K562 (cell line): ENCODE measurements around the gene ARHGAP26.

ENCODE experiments used
- BMI1 ChIP-seq: fragments of 150-350 bp; IDR thresholded peaks from 2 replicates; pipeline ENCODE4 v1.6.1; 2014; ENCODE audit warnings: low read length
- CBX5 ChIP-seq: IDR thresholded peaks from 2 replicates; pipeline ENCODE4 v1.6.1; 2014; ENCODE audit warnings: low read depth, borderline replicate concordance
- CTCF ChIP-seq, 3 experiments: IDR thresholded peaks in 2 of 3; conservative IDR thresholded peaks in 1 of 3; 2 replicates each; pipeline ENCODE4 v1.5.1; 2011 to 2012; ENCODE audit warnings: low read length in 3 of 3, mild to moderate bottlenecking in 3 of 3, control low read depth in 2 of 3, improper control_type of control experiment in 1 of 3, inconsistent platforms in 1 of 3, low read depth in 1 of 3, mixed read lengths in 1 of 3, moderate library complexity in 1 of 3; ENCODE audit not compliant: insufficient read depth in 2 of 3
- MAX ChIP-seq: sonication (generic); formaldehyde crosslinking; IDR thresholded peaks from 2 replicates; pipeline ENCODE4 v1.9.0; 2022; ENCODE audit warnings: mild to moderate bottlenecking, missing genetic modification reagents
- MYC ChIP-seq, 2 experiments: fragments of 250-450 bp in 1 of 2; sonication (Bioruptor Pico) in 1 of 2; IDR thresholded peaks; 2 replicates each; pipeline versions ENCODE4 v1.5.1 to v1.6.1; 2012 to 2021; ENCODE audit warnings: low read depth in 2 of 2, borderline replicate concordance in 1 of 2, improper control_type of control experiment in 1 of 2, low read length in 1 of 2, mild to moderate bottlenecking in 1 of 2, moderate library complexity in 1 of 2
- NR3C1 ChIP-seq: sonication (generic); formaldehyde crosslinking; IDR thresholded peaks from 2 replicates; pipeline ENCODE4 v1.8.1; 2022; ENCODE audit warnings: missing genetic modification reagents
- RFX5 ChIP-seq: IDR thresholded peaks from 2 replicates; pipeline ENCODE4 v1.6.1; 2011; ENCODE audit warnings: low read depth, mild to moderate bottlenecking, improper control_type of control experiment, low read length
- ZFPM2 ChIP-seq: fragments of 250-450 bp; sonication (Bioruptor Pico); IDR thresholded peaks from 2 replicates; pipeline ENCODE4 v1.5.1; 2022; ENCODE audit warnings: mild to moderate bottlenecking

GRCh38 chr5:143024228-143024920 lies 254.2 kb downstream of the ARHGAP26 start:
- TF ChIP-seq BMI1 (no peak), NR3C1 (CRISPR knock-in tag) (no peak), RFX5 (no peak), CTCF (IDR thresholded peaks at IDR 0.05 in 2 of 3, conservative IDR thresholded peaks at IDR 0.05 in 1 of 3; ENCODE audit: insufficient read depth in 2 of 3, low read depth in 1 of 3, low read length in 3 of 3) (no peak), MYC (IDR thresholded peaks at IDR 0.05; ENCODE audit: low read depth, low read length) (no peak), MYC (CRISPR knock-in tag; IDR thresholded peaks at IDR 0.05; ENCODE audit: borderline replicate concordance, low read depth) (no peak), ZFPM2 (no peak), CBX5 (no peak), MAX (CRISPR knock-in tag) (no peak)
